NCI-H2107 (cell line): Measurements from ENCODE around the gene AK8.
"Not testable (repeated sequence)": the region's sequence is repeated elsewhere in the genome, so short reads cannot be mapped to it uniquely, and the experiment has no call there.

Source experiments
- DNase-seq: peaks from one replicate; lab custom pipeline; 2025; lab: John Stamatoyannopoulos, UW

The AK8 gene

DNA sequence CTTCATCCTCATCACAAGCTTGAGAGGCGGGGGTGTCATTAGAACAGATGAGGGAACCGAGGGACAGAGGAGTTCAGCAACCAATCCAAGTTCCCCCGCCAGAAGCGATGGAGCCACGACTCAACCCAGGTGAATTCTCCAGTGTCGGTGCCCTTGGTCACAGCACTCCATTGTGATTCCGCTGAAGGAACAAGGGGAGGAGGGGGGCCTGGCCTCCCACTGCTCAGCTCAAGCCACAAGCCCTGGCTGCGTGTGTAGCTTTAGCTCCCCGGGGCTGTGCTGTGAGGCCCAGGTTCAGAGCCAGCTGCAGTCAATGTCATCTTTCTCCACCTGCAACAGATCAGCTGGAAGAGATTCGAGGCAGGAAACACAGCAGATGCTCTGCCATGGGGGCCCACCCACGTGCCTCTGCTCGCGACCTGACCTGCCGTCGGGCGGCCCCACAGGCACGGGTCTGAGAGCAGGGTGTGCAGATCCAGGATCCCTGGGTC, 135.2 kb downstream of the AK8 start:
- DNase-seq: no peak

DNA sequence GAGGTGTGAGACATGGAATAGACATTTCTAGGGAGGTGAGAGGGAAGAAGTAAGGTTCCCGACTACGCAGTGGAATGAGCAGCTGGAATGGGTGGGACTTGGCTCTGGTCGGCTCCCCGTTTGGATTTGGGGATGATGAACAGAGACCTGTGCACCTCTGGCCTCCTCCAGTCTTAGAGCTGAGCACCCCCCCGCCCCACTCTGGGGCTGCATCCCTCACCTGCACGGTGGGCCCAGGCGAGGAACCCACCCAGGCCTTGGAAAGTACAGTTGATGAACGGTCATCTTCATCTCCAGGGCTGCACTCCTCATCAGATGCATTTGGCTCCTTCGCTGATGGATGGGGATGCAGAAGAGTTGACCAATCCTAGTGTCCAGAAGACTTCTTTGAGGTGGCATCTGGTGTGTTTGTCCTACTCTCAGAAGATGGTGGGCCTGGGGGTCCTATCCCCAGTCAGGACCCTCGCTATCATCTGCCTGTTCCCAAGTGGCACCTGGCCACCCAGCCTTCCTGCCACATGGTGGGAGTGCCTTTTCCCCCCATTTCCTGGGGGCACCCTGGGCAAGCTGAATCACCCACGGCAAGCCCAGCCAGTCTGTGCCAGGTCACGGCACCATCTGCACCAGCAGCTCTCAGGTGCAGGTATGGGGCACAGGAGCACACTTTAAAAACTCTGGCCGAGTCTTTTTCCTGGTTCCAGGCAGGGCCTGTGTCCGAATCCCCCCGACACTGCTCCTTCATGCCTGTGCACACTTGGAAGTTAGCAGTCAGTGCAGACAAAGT, 137.4 kb downstream of the AK8 start:
- DNase-seq: no peak

DNA sequence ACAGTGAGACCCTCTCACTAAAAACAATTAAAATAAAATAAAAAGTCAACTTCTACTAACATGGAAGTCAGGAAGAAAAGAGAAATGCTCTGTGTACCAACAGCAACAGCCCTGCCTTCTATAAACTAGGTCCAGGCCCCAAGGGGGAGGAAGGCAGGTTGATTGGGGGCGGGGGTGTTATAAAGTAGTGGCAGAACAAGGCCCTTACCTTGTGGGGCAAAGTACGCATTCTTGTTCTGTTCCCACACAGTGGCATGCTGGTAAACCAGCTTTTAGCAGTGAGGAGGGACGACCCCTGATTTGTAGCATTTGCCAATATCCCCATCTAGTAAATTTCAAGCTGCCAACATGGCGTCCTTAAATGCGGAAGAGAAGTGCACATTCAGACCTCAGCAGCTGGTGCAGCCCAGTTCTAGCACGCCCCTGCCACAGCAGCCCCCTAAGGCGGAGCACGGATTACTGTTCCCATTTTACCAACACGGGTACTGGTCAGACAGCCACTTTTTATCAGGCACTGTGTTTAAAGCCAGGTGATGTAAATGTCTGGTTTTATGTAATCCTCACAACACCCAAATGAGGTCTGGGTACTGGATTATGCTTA, 138.3 kb downstream of the AK8 start:
- DNase-seq: no peak

DNA sequence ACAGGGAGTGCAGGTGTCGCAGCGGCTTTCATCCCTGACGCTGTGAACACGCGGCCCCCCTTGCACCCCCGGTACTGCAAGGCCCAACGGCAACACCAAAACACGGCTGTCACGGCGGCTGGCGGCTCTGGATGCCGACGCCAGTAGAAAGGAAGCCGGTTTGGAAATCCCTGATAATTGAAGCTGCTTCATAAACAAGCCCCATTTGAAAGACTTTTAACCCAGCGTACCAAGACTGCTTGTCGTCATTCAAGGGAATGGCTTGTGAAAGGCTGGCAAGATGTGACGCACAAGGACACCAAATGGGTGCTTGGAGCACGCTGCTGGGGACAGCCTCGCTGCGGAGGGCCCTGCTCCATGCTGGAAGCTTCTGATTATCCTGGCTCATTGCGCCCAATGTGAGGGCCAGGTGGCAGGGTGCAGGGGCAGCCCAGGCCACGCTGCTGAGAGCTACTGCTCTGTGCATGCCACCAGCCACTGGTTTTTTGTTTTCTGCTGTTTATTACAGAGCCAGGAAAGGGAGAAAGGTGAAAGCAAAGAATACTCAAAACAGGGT, 144.7 kb downstream of the AK8 start:
- no peak for DNase-seq

DNA sequence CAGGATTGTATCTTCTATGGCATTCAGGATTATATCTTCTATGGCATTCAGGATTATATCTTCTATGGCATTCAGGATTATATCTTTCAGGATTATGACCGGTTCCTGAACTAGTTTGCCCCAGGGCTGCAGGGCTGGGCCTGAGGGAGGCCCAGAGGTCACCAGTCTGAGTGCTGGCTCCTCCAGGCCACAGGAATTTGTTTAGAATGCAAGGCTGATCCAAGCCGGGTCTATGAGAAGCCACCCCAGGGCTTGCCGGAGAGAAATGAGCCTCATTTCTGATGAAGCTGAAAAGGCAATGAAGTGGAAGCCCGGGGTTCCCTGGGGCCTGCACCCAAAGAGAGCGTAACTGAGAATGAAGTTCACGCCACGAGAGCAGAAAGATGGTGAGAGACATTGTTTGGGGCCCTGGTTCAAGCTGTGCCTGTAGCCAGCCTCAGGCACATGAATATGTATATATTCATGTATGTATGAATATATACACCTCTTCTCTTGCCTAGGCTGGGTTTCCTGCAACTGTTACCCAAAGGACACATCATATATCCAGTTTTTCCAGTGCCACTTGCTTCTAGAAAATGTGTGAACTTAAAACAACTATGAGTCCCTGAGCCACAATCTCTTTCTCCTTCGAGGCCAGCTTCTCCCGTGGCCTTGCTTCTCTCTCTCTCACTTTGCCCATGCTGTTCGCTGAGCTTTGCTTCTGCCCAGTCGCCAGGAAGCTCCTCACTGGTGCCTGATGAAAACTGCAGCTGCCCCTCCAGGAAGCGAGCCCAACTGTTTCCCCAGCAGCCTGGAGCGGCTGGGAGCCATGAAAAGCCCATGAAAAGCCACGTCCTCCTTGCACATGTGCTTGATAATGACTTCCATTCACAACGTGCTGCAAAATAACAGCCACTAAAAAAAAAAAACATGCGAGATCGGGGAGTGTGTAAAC, 145.5 kb downstream of the AK8 start:
- DNase-seq: no peak

DNA sequence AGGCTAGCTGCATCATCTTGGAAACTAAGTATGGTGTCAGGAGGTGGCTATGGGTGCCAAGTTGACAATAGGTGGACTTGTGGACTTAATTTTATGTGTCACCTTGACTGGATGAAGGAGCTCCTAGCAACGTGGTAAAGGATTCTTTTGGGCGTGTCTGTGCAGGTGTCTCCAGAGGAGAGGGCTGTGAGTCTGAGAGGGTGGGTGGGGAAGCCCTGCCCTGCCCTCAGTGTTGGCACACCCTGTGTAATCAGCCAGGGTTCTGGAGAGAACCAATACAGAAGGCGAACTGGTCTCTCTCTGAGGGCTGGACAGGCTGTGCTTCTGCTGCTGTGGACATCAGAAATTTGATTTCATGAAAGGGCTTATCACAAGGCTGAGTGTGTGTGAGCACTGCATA, 146.9 kb downstream of the AK8 start:
- DNase-seq: no peak

DNA sequence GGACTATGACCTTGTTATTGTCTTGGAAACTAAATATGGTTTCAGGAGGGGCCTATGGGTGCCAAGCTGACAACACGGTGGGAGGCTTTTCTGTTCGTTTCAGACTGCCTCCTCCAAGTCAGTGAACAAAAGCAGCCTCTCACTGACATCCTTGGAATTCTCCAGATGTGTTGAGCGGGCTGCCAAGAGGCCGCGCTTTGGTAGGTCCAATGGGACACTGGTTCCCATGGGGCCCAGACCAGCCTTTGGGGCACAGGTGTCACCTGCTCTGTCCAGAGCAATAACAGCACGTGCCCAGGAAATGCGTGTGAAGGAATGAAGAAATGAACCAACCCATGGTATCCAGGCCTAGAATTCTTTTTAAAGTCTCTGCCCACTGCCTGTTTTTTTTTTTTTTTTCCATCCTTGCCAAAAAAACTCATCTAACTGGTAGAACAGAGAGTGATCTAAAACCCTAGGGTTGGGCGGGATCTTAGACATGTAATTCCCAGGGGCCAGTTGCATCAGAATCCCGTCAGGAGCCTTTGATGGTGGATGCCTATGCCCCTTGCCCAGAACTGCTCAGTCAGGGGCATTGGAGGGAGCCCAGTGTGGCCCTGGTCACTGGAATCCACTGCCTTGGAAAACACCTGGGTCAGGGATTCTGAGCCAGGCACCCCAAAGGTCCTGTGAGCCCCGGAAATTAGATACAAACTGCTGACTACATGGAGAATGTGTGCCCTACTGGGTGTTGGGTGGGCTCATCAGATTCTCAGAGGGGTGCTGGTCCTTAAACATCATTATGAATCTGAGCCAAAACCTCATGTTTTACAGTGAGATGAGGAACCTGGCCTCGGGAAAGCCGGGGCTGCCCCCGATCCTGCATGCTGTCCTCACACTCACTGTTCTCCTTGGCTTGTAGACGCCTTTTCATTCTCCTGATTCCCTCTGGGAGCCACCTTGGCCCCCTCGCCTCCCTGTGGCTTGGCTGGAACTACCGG, 147.7 kb downstream of the AK8 start:
- DNase-seq: no peak

DNA sequence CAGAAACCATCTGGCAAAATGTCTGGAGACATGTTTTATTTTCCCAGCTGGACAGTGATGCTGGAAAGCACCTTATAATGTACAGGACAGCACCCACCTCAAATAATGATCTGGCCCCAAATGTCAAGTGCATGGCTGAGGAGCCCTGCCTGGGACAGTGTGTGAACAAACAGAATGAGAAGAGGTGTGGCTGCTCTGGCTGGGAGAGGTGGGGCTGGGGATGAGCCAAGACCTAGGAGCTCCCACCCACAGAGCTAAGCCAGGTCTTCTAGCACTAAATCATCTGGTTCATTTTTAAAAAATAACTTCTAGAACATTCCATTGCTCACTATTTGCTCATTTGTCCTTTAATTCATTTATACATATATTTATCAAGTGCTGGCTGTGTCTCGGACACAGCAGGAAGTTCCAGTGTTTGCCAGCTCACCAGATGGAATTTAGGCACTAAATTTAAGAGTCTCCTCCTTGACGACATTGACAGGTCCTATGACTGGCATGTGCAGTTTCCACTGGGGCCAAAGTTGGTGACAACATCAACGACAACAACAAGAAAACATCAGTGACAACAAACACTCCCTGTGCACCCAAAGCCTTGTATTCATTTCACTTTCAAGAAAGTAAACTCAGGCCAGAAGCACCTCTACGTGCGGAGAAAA, 148.7 kb downstream of the AK8 start:
- no peak for DNase-seq

DNA sequence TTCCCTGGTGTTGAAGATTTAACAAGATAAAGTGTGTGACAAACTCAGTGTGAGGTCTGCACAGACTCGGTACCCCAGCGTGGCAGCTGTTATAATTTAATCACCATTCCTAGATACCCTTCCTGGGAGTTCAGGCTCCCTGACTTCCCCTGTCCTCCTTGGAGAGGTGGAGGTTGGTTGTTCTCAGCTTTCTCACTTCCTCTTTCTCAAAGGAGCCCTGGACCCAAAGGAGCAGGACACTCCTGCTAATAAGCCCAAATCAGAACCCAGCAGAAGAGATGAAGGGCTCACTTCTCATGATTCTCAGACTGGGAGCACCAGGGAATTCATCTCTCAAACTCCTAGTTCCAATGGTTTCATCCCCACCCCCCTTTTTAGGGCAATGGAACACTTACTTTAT, 149.6 kb downstream of the AK8 start:
- DNase-seq: no peak

DNA sequence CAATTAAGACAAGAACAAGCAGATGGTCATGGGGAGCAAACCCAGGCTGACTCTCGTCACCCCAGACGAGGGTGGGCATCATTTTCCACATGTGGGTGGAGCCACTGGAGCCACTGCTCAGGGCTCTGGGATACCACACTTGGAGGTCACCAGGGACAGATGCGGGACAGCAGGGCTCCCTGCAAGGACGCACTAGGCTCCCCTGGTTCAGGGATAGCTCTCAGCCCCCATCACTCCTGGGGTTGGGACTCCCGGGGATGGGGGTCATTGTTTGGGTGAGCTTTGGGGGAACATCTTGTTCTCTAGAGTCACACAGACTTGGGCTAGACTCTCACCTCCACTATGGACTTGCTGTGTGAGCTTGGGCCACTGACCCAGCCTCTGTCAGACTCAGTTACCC, 150.0 kb downstream of the AK8 start:
- DNase-seq: no peak

DNA sequence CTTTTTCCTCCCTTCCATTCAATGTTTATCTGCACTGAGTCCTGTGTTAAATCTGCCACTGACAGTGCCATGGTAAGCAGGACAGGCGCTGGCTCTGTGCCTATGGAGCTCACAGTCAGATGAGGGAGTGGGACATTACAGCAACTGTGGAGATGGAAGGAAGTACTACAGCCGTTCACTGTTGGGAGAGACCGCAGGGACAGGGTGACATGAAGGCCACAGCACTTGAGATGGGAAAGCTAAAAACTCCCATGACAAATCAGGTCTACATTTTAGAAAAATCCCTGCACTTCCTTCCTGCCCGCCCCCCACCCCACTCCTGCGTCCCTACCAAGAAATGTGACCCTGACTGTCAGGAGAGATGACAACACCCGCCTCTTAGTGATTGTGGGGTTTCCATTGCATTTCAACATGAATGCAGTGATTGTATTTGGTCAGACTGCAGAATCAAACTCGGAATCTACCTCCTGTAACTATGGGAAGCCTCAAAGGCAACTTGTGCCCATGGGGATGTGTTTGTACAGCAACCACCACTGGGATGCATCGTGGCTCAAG, 151.4 kb downstream of the AK8 start:
- no peak for DNase-seq

DNA sequence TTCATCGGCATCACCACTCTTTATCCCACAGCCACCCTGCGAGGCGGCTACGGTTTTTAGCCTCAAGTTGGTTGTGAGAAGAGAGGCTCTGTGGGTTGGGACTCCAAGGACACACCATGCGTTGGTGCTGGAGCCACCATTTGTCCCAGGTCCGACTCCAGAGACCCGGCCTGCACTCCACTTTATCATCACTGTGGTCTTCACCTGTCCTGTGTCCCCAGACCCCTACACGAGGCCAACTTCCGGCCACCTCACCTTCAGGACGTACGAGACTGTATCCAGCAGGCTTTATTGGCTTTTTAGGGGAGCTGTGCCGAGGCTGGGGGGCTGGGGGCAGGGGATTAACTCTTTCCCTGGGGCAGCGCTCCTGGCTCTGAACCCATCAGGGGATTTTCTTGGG, 152.8 kb downstream of the AK8 start:
- no peak for DNase-seq

DNA sequence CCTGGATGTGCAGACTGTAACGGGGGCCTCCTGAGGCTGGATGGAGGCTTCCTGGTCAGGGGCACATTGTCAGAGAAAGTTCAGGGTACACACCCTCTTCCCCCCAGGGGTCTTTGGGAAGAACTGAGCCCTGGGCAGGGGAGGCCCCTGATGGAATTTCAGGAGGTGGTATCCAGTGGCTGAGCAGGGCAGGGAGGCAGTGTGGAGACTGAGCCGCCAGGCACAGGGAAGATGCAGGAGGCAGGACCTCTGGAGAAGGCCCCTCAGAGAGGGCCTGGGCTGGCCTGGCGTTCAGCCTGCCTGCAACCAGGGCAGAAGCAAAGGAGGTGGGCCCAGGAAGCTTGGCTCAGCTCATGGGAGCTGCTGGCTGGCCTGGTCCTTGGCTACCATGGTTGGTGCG, 154.3 kb downstream of the AK8 start:
- DNase-seq: no peak

DNA sequence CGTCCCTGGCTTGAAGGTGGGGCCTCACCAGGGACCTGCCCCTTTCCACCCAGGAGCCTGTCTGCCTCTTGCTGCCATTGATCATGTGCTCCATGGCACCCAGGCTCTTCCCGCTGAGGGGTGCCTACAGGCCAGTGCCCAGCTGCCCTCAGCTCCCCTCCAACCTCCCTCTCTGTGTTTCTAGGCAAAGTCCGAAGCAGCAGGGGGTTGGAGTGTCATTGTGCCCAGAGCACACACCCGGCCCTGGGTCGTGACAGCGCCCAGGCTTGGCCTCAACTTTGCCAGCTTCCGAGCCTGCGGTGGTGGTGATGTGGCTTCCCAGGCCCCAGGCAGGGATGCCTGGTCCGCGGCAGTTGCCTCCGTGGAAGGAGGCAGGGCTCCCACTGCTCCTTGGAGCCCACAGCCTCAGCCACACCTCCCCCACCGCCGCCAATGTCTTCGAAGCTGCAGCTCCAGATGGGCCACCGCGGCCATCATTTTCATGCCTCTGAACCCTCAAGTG, 155.5 kb downstream of the AK8 start:
- no peak for DNase-seq

DNA sequence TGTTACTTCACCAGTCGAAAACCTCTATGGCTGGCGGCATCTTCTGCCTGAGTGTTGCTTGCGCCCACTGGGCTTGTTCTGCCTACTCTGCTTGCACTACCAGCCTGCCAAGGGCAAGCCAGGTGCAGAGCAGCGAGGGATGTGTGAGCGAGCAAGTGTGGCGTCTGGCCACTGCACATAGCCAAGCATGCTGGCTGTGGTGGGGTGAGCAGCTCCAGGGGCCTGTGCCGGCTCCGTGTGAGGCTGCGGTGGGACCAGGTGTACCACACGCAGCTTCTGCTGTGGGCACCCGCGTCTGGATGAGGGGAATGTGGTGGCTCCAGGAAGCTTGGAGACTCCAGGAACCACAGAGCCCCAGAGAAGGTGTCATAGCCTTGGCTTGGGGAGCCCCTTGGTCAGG, 156.4 kb downstream of the AK8 start:
- DNase-seq: no peak

DNA sequence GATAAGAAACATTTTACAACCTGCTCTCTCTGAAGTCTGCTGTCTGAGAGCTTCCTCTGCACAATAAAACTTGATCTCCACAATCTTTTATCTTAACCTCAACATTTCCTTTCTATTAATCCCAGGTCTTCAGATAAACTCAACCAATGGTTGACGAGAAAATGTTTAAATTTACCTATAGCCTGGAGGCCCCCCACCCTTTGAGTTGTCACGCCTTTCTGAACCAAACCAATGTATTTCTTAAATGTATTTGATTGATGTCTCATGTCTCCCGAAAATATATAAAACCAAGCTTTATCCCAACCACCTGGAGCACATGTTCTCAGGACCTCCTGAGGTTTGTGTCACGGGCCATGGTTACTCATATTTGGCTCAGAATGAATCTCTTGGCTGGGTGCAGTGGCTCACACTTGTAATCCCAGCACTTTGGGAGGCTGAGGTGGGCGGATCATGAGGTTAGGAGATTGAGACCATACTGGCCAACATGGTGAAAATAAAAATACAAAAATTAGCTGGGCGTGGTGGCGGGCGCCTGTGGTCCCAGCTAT, 159.6 kb downstream of the AK8 start:
- not testable (repeated sequence) for DNase-seq

DNA sequence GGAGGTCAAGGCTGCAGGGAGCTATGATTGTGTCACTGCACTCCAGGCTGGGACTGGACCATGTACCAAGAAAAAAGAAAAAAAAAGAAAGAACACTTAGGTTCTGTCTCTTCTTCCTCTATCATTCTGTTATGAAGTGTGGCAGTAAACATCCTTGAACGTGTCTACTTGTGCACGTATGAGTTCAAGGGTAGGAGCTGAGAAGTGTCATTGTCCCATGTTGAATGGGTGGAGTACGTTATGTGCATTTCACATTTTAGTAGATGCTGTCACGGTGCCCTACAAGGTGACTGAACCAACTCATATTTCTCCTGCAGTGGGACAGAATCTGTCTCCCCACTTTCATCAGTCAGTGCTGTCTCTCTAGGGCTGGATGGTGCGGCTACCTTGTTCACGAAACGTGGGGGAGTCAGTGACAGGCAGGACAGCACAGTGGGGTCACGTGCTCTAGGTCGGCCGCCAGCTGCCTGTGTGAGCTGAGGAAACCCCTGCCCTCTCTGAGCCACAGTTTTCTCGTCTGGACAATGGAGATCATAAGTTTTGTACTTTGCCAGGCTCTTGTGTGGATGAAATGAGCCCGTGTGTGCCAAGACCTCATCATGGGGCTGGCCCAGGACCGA, 160.6 kb downstream of the AK8 start:
- no peak for DNase-seq

DNA sequence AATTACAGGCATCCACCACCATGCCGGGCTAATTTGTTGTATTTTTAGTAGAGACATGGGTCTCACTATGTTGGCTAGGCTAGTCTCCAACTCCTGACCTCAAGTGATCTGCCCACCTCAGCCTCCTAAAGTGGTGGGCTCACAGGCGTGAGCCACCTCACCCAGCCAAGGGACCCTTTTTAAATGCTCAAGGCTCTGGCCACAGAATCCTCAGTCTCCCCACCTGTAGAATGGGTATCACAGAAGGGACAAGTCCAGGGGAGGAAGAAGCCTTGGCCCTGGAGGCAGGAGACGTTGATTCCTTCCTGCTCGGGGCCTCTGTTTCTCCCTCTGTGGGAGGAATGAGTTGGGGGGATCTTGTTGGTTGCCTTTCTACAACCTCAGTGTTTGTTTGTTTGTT, 162.1 kb downstream of the AK8 start:
- no peak for DNase-seq

DNA sequence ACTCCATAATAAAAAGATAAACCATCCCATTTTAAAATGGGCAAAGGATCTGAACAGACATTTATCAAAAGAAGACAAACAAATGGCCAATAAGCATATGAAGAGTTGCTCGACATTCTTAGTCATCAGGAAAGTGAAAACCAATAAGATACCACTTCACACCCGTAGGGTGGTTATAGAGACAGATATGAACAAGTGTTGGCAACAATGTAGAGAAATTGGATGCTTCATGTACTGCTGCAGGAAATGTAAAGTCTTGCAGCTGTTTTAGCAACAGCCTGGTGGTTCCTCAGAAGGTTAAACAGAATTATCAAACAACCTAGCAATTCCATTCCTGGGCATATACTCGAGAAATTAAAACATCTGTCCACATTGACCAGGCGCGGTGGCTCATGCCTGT, 165.3 kb downstream of the AK8 start:
- no peak for DNase-seq
